Stimulated activated CD4-positive, alpha-beta T cell treated with anti-CD3 and anti-CD28 coated beads, Interleukin-1b, Interleukin-23, amount 100 ng/mL, for 24 hours (primary cell): ENCODE results near the gene IFNLR1.
A peak's percentile ranks its signal among the peaks of the same experiment; 100 is the strongest.
"Not testable (repeated sequence)": the region's sequence is repeated elsewhere in the genome, so short reads cannot be mapped to it uniquely, and the experiment has no call there.

Source experiments
- DNase-seq, 4 experiments: peaks; one replicate each; pipeline ENCODE4 v3.0.0-alpha.2; 2020; ENCODE audit warnings: low read depth in 4 of 4, low spot score in 1 of 4

IFNLR1 gene

DNA sequence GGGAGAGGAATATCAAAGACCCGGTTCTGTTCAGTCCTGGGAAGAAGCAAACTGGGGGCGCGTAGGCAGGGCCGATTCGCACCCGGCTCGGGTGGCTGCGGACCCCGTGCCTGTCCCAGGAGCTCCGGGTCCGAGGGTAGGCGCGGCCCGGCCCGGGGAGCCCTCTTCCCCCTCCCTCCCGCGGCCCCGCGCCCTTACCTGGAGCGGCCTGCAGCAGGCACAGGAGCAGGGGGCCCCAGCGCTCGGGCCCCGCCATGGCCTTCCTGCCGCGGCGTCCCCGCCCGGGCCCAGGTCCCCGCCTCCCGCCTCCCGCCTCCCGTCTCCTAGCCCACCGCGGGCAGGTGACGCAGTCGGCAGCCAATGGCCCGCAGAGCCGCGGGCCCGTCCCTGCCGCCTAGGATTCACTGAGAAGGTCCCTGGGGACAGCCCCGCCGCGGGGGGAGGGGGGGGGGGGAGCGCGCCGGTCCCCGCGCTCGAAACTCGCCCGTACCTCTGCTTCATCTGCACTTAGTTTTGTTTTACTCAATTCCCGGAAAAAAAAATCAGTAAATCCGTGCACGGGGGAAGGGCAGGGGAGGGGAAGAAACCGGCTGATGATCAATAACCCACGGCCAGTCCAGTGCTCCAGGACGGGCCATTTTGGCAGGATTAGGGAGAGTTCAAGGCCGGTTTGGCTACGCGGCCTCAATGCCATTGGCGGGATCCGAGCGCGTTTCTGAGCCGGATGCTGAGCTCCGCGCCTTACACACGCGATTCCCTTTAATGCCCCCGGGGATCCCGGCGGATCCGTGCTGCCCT lies at the start of gene IFNLR1:
IFNLR1 (minus strand) TSS at position 297 of the 798 bp plus-strand sequence; CDS start at position 256, 41 bp downstream.
- DNase-seq, result peak; percentile 36 to 80 (median 62)

DNA sequence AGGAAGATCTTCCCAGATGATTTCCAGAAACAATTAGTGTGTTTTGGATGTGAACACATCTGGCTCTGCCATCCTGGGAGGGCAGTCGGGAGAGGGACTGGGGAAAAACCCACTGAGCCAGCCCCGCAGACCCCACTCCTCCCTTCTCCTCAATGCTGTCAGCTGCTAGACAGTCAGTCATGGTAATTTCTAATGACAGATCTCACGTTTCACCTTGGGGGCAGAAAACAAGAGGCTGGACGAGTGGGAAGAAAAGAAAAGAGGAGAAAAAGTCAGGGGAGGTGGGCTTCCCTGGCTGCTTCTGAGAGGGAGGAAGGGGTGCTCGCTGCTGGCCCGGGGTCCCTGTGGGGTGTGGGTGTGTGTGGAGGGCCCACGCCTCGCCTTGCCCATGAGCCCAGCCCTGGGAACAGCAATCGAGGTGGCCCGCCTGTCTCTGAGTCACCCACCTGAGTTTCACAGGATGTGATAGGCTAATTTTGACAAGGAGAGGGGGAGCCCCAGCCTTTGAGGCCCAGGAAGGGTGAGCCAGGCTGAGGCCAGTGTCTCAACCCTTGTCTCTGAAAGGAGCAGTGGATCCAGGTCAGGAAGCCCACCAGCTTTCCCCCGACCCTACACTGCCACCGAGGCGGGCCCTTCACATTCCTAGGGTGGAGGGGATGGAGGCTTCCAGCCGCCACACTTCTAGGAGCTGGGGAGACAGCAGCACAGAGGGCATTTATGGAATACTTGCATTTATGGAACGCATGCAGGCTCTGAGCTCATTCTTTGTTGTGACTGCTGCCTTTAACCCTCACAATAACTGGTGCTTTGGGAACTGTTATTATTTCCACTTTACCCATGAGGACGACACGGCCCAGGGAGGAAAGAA lies 49.1 kb upstream of the IFNLR1 start:
- peak; percentile 6 to 45 (median 22) for DNase-seq

DNA sequence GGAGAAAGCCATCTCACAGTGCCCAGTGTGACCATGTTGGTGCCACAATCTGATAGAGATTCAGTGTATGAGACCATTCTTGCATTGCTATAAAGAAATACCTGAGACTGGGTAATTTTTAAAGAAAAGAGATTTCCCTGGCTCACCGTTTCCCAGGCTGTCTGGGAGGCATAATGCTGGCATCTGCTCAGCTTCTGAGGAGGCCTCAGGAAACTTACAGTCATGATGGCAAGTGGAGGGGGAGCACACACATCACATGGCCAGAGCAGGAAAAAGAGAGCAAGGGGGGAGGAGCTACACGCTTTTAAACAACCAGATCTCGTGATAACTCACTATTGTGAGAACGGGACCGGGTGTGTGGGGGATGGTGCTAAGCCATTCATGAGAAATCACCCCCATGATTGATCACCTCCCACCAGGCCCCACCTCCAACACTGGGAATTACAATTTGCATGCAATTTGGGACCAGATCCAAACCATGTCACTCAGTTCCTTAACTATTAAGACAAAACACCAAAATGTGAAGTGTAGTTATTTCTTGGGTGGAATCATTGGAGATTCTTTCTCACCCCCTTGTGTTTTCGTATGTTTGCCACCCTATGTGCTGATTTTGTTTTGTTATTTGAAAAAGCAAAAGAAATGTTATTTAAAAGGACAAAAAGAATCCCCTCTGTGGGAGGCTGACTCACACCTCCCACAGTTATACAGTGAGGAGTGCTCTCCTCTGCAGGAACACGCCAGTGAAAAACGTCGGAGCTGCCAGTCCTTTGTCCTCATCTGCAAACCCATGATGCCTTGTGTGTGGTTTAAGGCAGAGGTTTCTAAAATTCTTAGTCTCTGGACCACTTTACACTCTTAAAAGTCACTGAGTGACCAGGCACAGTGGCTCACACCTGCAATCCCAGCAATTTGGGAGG lies 46.9 kb upstream of the IFNLR1 start:
- DNase-seq, result no peak

DNA sequence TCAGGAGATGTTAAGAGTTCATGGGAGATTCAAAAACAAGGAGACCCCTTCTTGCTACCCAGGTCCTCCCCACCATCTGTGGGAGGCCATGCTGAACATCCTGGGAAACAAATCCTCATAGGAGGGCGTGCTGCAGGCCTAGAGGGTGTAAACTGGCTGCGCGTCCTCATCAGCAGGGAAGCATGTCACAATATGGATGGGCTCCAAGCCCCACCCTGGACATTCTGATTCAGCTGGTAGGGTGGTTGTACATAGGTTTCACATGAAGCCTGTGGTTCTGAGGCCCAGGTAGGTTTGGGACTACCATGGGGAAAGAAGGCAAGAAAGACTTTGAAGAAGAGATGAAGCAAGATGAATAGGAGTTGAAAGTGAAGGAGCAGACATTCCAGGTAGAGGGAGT lies 44.6 kb upstream of the IFNLR1 start:
- DNase-seq, result no peak

DNA sequence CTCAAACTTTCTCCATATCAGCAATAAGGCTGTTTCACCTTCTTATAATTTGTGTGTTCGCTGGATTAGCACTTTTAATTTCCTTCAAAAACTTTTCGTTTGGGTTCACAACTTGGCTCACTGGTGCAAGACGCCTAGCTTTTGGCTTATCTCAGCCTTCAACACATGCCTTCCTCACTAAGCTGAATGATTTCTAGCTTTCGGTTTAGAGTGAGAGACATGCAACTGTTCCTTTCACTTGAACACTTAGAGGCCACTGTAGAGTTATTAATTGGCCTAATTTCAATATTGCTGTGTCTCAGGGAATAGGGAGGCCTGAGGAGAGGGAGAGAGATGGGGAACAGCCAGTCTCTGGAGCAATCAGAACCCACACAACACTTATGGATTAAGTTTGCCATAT lies 41.2 kb upstream of the IFNLR1 start:
- DNase-seq, result no peak

DNA sequence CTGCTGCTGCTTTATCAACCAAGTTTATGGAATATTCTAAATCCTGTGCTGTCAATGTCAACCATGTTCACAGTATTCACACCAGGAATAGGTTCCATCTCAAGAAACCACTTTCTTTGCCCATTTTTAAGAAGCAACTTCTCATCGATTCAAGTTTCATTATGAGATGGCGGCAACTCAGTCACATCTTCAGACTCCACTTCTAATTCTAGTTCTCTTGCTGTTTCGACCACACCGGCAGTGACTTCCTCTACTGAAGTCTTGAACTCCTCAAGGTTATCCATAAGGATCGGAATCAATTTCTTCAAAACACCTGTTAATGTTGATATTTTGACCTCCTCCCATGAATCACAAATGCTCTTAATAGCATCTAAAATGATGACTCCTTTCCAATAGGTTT lies 39.7 kb upstream of the IFNLR1 start:
- no peak for DNase-seq

DNA sequence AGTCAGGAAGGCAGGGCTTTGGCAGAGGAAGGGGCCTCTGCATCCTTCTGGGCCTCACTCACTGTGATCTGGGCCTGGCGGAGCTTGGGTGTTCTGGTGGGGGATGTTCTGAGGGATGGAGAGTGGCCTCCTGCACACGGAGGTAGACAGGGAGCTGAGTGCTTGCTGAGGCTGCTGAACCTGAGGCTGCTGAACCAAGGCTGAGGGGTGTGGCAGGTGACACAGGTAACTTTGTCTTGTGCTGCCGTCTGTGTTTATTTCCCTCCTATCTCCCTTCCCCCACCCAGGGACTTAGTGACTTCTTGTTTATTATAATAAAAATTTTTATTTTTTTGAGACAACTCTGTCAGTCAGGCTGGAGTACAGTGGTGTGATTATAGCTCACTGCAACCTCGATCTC lies 37.7 kb upstream of the IFNLR1 start:
- no peak for DNase-seq

DNA sequence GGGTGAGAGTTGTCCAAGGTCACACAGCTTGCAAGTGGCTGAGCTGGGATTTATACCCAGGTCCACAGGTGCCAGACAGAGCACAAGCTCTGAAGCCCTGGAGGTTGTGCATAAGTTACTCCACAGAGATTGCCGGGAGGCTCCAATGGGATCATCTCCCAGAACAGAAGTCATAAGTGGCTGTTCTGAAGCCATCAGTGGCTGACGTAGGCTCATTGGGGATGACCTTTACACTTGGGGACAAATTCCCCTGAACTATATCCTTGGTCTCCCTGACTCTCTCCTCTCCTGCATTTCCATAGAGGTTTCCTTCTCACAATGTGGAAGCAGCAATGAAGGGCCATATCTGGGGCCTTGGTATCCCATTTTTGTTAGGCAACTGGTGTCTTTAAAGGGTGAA lies 37.0 kb upstream of the IFNLR1 start:
- DNase-seq, result no peak

DNA sequence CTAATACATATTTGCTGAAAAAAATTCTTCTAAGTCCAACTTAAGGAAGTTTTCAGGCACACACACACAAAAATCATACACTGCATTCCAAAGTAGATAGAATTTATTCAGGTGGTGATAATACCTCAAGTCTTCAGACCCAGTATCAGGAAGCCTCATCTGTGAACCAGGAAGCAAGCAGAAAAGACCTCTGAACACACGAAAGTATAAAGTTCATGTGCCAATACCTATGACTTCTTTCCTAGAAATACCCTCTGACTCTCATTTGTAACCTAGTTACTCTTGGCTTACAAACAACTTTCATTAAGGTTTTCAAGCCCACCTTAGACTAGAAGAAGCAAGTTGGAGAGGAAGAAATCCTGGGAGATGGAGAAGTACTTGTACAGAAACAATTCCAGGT lies 35.7 kb upstream of the IFNLR1 start:
- DNase-seq, result no peak

DNA sequence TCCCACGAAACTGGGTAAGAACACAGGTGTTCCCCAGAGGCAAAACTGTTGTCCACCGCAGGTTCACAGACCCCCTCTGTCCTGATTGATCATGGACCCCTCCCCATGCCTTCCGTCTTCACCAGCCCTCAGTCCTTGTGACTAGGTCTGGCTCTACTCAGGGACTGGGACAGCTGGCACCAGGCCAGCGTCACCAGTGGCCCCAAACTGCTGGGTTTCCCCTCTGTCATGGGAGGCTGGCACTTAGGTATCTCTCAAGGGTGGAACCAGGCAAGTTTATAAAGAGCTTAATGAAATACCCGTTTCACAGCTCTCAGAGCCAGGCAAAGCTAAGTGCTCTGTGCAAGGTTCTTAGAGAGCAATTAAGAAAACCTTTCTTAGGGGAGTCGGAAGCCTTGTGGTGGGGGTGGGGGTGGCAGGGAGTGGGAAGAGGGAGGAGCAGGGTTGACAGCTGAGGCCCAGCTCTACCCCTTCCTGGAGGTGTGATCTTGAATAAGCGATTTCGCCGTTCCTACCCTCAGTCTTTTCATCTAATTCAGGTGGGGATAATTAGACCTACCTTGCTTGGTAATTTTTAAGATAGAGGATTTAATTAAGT lies 35.0 kb upstream of the IFNLR1 start:
- DNase-seq, result no peak

DNA sequence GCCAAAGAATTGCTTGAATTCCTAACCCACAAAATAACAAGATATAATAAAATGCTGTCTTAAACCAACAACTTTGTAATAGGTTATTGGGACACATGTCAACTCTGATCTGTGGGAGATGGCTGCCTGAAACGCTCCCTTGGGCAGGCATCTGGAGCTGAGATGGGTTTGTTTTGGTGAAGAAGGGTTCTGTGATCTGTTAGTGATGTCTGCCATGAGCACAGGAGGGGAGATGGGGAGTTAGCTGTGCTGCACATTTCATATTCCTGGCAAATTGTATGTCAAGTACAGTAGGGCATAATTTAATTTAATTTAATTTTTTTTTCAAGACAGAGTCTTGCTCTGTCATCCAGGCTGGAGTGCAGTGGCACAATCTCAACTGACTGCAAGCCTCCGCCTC lies 34.2 kb upstream of the IFNLR1 start:
- DNase-seq, result no peak

DNA sequence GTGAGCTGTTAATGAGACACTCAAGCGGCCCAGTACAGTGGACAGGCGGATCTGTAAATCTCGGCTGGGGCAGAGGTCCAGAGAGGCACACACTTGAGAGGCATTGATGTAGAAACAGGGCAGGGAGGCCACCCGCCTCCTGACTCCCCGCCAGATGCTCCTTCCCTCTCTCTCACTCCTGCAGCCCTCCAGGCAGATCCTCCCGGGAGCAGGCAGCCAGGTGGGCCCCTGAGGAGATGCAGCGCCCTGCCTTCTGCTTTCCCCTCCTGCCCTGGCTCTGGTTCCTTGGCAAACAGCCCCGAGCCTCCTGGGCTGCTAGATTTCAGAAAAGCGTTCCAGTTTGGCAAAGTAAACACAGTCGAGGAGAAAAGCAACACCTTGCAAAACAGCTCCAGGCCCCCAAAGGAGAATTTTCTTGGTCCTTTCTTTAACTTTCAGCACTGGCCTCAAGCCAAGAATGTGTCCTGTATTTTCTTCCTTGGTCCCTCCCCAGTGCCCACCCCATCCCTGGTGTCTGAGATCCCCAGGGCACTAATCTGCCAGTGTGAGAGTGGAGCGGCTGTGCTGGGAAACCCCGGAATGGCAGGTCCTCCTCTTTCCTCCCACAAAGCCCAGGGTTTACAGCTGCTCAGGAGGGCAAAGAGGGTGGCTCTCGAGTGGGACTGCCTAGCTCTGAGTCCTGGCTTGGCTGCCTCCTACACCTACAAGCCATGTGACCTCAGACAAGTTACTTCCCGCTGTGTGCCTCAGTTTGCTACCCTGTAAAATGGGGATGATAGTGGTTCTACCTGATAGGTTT lies 29.4 kb upstream of the IFNLR1 start:
- DNase-seq, result no peak

DNA sequence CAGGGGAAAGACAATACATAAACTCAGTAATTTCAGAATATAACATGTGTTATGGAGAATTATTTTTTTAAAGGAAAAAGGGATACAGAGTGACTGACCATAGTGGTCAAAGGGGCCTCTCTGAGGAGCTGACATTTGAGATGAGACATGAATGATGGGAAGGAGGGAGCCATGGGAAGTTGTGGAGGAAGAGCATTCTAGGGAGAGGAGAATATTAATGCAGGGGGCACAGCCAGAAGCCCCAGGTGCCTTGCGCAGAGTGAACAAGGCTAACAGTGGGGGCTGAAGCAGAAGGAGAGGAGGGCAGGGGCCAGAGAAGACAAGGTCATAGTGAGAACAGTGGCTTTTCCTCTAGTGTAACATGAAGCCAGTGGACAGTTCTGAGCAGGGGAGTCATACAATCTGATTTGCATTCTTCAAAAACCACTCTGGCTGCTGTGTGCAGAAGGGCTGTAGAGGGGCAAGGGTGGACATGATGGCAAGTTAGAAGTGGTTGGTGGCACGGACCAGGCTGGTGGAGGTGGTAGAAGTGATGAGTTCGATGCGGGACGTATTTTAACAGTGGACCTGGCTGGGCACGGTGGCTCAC lies 28.2 kb upstream of the IFNLR1 start:
- no peak for DNase-seq

DNA sequence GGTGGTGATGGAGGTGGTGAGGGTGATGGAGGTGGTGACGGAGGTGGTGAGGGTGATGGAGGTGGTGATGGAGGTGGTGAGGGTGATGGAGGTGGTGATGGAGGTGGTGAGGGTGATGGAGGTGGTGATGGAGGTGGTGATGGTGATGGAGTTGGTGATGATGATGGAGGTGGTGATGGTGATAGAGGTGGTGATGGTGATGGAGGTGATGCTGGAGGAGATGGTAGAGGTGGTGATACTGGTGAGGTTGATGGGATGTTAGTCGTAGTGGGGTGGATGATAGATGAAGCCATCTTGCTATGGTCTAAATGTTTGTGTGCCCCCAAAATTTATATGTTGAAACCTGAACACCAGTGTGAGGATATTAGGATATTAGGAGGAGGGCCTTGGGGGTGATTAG lies 25.3 kb upstream of the IFNLR1 start:
- no peak for DNase-seq

DNA sequence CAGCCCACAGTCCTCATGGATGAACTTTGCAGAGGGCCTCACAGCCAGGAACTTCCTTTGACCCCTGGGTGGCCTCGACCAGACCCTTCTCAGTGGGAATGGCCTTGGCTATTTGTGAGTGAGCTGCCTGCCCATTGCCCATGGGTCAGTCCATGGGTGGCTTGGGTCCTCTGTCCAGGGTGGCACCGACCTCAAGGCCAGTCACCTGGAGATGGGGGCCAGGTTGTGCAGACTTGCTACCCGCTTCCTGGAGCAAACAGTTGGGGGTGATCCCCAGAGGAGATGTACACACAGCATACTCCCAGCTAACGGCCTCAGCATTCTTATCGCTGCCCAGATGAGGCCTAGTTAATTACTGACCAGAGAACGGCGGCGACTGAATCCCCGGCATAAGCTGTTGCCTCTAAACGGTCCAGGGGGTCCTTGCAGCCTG lies 23.1 kb upstream of the IFNLR1 start:
- no peak for DNase-seq

DNA sequence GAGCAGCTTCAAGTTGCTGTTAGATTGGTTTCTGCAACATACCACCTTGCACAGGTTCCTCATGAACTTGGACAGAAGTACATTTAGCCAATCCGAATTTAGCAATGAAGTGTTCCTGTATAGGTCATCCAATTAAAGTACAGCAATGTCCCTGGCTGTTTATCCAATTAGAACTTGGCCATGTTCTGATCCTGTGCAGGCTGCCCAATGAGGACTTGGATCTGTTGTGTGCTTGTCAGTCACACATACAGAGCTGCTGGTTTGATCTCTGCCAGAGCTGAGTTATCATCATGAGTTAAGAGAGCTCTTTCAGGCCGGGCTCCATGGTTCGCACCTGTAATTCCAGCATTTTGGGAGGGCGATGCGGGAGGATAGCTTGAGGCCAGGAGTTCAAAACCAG lies 22.0 kb upstream of the IFNLR1 start:
- DNase-seq, result no peak

DNA sequence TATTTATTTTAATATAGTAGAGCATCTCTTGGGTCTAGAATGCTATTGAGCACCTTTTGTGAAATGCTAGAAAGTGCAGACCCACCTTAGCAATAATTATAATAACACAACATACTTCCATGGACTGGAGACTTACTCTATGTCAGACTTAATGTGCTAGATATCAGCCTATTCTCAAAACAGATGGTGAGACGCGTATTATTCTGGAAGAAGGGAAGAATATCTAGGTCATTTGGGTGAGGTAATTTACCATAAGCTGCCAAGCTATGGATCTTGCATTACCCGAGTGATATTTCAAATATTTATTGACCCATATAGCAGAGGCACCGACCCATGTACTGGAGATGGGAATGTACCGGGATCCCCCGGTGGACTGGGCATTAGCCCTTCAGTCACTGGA lies 20.6 kb upstream of the IFNLR1 start:
- DNase-seq, result no peak

DNA sequence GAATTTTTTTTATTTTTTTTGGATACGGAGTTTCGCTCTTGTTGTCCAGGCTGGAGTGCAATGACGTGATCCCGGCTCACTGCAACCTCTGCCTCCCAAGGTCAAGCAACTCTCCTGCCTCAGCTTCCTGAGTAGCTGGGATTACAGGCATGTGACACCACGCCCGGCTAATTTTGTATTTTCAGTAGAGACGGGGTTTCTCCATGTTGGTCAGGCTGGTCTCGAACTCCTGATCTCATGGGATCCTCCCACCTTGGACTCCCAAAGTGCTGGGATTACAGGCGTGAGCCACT lies 20.3 kb upstream of the IFNLR1 start:
- DNase-seq, result not testable (repeated sequence)

DNA sequence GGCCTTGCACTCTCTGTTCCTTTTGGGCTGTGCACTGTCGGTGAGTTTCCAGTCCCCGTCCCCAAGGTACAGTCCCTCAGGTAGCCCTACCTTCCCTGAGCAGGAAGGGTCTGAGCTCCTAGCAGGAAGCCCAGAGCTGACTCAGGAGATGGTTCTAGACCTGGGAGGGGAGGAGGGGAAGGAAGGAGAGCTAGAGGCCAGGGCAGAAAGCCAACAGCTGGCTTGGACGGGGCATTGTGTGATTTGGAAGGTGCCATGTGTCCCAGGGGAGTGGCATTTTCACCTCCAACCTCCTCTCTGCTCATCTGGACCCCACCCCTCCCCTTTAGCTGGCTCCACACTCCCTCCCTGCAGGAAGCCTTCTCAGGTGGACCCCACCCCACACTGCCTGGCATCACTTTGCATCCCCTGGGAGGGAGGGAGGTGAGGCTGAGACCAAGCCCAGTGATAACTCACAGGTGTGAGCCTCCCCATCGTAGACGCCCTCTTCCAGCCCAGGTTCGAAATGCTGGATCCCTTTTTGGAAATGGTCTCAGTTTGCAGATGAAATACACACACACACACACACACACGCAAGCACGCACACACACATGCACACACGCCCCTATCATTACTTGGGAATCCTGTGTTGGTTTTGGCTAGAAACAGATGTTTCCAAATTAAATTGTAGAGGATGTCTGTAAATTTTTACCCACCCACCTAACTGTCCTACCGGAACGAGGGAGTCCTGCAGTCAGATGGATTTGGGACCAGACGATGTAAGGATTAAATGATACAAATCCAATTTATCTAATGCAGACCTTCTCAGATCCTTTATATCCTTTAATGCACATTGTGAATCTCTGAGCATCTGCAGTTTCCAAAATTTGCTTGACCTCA lies 19.7 kb upstream of the IFNLR1 start:
- no peak for DNase-seq
